H9 (cell line): Measurements from ENCODE around the gene SDK1. TPM values are rescaled to one million over a fixed set of nuclear protein-coding genes. Genes with fewer than 3 reads are reported as not detected.

Source experiments
- DNase-seq: peaks from one replicate; pipeline ENCODE4 v3.0.0-alpha.2; 2017
- H2AFZ ChIP-seq: one replicate; pipeline ENCODE4 v1.6.1; 2013; ENCODE audit warnings: mild to moderate bottlenecking, low read length, control low read depth, moderate library complexity
- H2AK5ac ChIP-seq: 2 replicates; pipeline ENCODE4 v1.6.1; 2013; ENCODE audit warnings: low read length, control low read depth, mixed read lengths; ENCODE audit not compliant: insufficient read length
- H2BK120ac ChIP-seq: one replicate; pipeline ENCODE4 v1.6.1; 2013; ENCODE audit warnings: low read depth, mild to moderate bottlenecking, low read length, control low read depth, inconsistent platforms; ENCODE audit not compliant: poor library complexity, severe bottlenecking
- H2BK12ac ChIP-seq: 2 replicates; pipeline ENCODE4 v1.6.1; 2013; ENCODE audit warnings: low read length, control low read depth, mixed read lengths, low read depth; ENCODE audit not compliant: insufficient read length
- H2BK15ac ChIP-seq: 2 replicates; pipeline ENCODE4 v1.6.1; 2013; ENCODE audit warnings: low read depth, low read length, control low read depth
- H2BK20ac ChIP-seq: one replicate; pipeline ENCODE4 v1.6.1; 2013; ENCODE audit warnings: low read depth, mild to moderate bottlenecking, low read length, control low read depth, inconsistent platforms; ENCODE audit not compliant: poor library complexity, severe bottlenecking
- H2BK5ac ChIP-seq: 2 replicates; pipeline ENCODE4 v1.6.1; 2013; ENCODE audit warnings: low read length, control low read depth, mixed read lengths; ENCODE audit not compliant: insufficient read length
- H3K14ac ChIP-seq: 2 replicates; pipeline ENCODE4 v1.6.1; 2013; ENCODE audit warnings: low read length, control low read depth; ENCODE audit not compliant: insufficient read depth
- H3K18ac ChIP-seq: 2 replicates; pipeline ENCODE4 v1.6.1; 2013; ENCODE audit warnings: low read depth, mild to moderate bottlenecking, mixed read lengths, low read length, control low read depth; ENCODE audit not compliant: insufficient read length
- H3K23ac ChIP-seq: 2 replicates; pipeline ENCODE4 v1.6.1; 2013; ENCODE audit warnings: low read length, control low read depth, mixed read lengths, low read depth; ENCODE audit not compliant: insufficient read length
- H3K23me2 ChIP-seq: 2 replicates; pipeline ENCODE4 v1.6.1; 2013; ENCODE audit warnings: low read depth, mild to moderate bottlenecking, mixed read lengths, low read length, control low read depth; ENCODE audit not compliant: insufficient read length, poor library complexity, severe bottlenecking
- H3K27ac ChIP-seq: 2 replicates; pipeline ENCODE4 v1.5.1; 2013; ENCODE audit warnings: low read length, control low read depth, mixed read lengths, low read depth; ENCODE audit not compliant: insufficient read length
- H3K27me3 ChIP-seq: 2 replicates; pipeline ENCODE4 v1.6.1; 2013; ENCODE audit warnings: low read length, control low read depth, inconsistent platforms; ENCODE audit not compliant: insufficient read depth
- H3K4ac ChIP-seq: 2 replicates; pipeline ENCODE4 v1.6.1; 2013; ENCODE audit warnings: low read depth, mild to moderate bottlenecking, control low read depth, inconsistent platforms, low read length, moderate library complexity
- H3K4me1 ChIP-seq: 2 replicates; pipeline ENCODE4 v1.6.1; 2013; ENCODE audit warnings: low read length, control low read depth, inconsistent platforms; ENCODE audit not compliant: insufficient read depth
- H3K4me2 ChIP-seq: 2 replicates; pipeline ENCODE4 v1.6.1; 2013; ENCODE audit warnings: low read length, control low read depth, mixed read lengths; ENCODE audit not compliant: insufficient read length, insufficient read depth
- H3K56ac ChIP-seq: 2 replicates; pipeline ENCODE4 v1.6.1; 2013; ENCODE audit warnings: low read depth, mild to moderate bottlenecking, mixed read lengths, low read length, control low read depth; ENCODE audit not compliant: insufficient read length
- H3K79me1 ChIP-seq: 2 replicates; pipeline ENCODE4 v1.6.1; 2013; ENCODE audit warnings: low read depth, mild to moderate bottlenecking, moderate library complexity, low read length, control low read depth, inconsistent platforms; ENCODE audit not compliant: insufficient read depth, poor library complexity, severe bottlenecking
- H3K79me2 ChIP-seq: 2 replicates; pipeline ENCODE4 v1.6.1; 2013; ENCODE audit warnings: low read length, control low read depth, inconsistent platforms; ENCODE audit not compliant: insufficient read depth
- H3K9ac ChIP-seq: 2 replicates; pipeline ENCODE4 v1.6.1; 2013; ENCODE audit warnings: low read length, control low read depth, mixed read lengths; ENCODE audit not compliant: insufficient read length; ENCODE audit errors: extremely low read depth
- H3K9me3 ChIP-seq: one replicate; pipeline ENCODE4 v1.6.1; 2013; ENCODE audit warnings: low read depth, low read length, inconsistent platforms; ENCODE audit not compliant: control insufficient read depth
- H3T11ph ChIP-seq: one replicate; pipeline ENCODE4 v1.6.1; 2013; ENCODE audit warnings: mild to moderate bottlenecking, low read length, control low read depth, inconsistent platforms
- H4K20me1 ChIP-seq: one replicate; pipeline ENCODE4 v1.6.1; 2013; ENCODE audit not compliant: control insufficient read depth, insufficient read length, insufficient read depth
- H4K5ac ChIP-seq: 2 replicates; pipeline ENCODE4 v1.6.1; 2013; ENCODE audit warnings: low read depth, mild to moderate bottlenecking, mixed read lengths, low read length, control low read depth; ENCODE audit not compliant: insufficient read length
- H4K8ac ChIP-seq: replicated peaks from 2 replicates; pipeline ENCODE4 v1.6.1; 2013; ENCODE audit warnings: low read length, control low read depth, mixed read lengths, low read depth; ENCODE audit not compliant: insufficient read length
- H4K91ac ChIP-seq: 2 replicates; pipeline ENCODE4 v1.6.1; 2013; ENCODE audit warnings: low read depth, mild to moderate bottlenecking, moderate library complexity, mixed read lengths, low read length, control low read depth; ENCODE audit not compliant: insufficient read length
- H3K27ac Mint-ChIP-seq, 3 experiments: 2 replicates in 2 of 3; 3 replicates in 1 of 3; pipeline ENCODE4 v1.8.0; 2020 to 2021; ENCODE audit warnings: mixed read lengths in 3 of 3, mild to moderate bottlenecking in 1 of 3, moderate library complexity in 1 of 3
- H3K27me3 Mint-ChIP-seq: 2 replicates; pipeline ENCODE4 v1.8.0; 2021; ENCODE audit warnings: low read depth, mild to moderate bottlenecking, moderate library complexity, mixed read lengths
- H3K36me3 Mint-ChIP-seq, 3 experiments: 2 replicates in 2 of 3; 3 replicates in 1 of 3; pipeline ENCODE4 v1.8.0; 2020 to 2021; ENCODE audit warnings: low read depth in 3 of 3, mixed read lengths in 3 of 3; ENCODE audit not compliant: insufficient read depth in 1 of 3
- H3K4me1 Mint-ChIP-seq, 2 experiments: 2 replicates each; pipeline ENCODE4 v1.8.0; 2020; ENCODE audit warnings: mixed read lengths in 2 of 2
- H3K4me3 Mint-ChIP-seq, 2 experiments: 2 replicates in 1 of 2; 3 replicates in 1 of 2; pipeline ENCODE4 v1.8.0; 2020 to 2021; ENCODE audit warnings: mild to moderate bottlenecking in 2 of 2, mixed read lengths in 2 of 2, moderate library complexity in 1 of 2
- H3K9me3 Mint-ChIP-seq, 2 experiments: 2 replicates in 1 of 2; 3 replicates in 1 of 2; pipeline ENCODE4 v1.8.0; 2020; ENCODE audit warnings: mild to moderate bottlenecking in 2 of 2, mixed read lengths in 2 of 2, moderate library complexity in 1 of 2
- WGBS: extraction: QIAGEN DNeasy Blood & Tissue Kit; methylation state at CpG from one replicate; pipeline ENCODE4 v1.1.7; 2013; ENCODE audit warnings: missing lambda C conversion rate, low lambda C conversion rate, mixed read lengths; ENCODE audit not compliant: insufficient read length; ENCODE audit errors: extremely low coverage; 5-methylcytosine and 5-hydroxymethylcytosine counted together
- total RNA-seq: library from RNA; stranded (reverse); gene quantifications from 2 replicates; pipeline ENCODE4 v1.2.1, GENCODE V29; 2021
- TF ChIP-seq, protein P1 (sequence below): fragments of 200-600 bp; sonication (generic); conservative IDR thresholded peaks from 3 replicates; pipeline ENCODE4 v1.8.0; 2021; ENCODE audit warnings: antibody characterized with exemption, mild to moderate bottlenecking

SDK1 gene
- total RNA-seq, 1 experiment from 2014 or later = 8.7 TPM

DNA sequence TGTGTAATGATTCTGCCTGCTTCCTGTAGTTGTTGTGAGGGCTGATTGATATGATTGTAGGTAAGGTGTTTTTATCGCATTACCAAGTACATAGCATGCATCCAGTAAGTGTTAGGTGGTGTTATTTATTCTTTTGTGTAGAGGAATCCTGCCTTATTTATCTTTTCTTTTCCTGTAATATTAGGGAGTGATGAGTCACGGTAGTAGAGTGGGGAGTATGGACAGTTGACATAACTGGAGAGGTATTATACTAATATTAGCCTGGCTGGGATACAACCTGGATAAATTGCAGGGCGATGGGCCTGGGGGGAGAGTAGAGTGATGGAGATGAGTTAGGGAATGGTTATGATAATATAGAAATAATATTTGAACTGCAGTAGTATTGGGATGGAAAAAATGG lies 9.8 kb downstream of the SDK1 start:
- Mint-ChIP-seq H3K4me1 (peaks cover under 1 to 6% of the 10 kb centered on the region in 2 experiments; a peak in 2 of 4 replicates), H3K36me3 (no peaks in the 10 kb centered on the region), H3K27me3 (no peaks in the 10 kb centered on the region), H3K4me3 (no peak overlapping the region), H3K9me3 (no peaks in the 10 kb centered on the region), H3K27ac (no peak overlapping the region)
- Histone ChIP-seq H3K23me2 (no peaks in the 10 kb centered on the region), H3K27me3 (no peaks in the 10 kb centered on the region), H2BK12ac (no peak overlapping the region), H3K79me1 (no peaks in the 10 kb centered on the region), H2AK5ac (no peak overlapping the region), H3K4ac (no peak overlapping the region), H3K27ac (no peak overlapping the region), H3K79me2 (no peaks in the 10 kb centered on the region), H4K91ac (no peak overlapping the region), H4K8ac (no peak overlapping the region), H2AFZ (no peak overlapping the region), H3T11ph (no peak overlapping the region), H2BK5ac (no peak overlapping the region), H3K4me2 (no peak overlapping the region), H3K18ac (no peak overlapping the region), H2BK120ac (no peak overlapping the region), H3K56ac (no peak overlapping the region), H4K20me1 (no peaks in the 10 kb centered on the region), H3K9ac (no peak overlapping the region), H3K4me1 (no peaks in the 10 kb centered on the region), H3K14ac (no peak overlapping the region), H4K5ac (no peak overlapping the region), H2BK15ac (no peak overlapping the region), H2BK20ac (no peak overlapping the region), H3K9me3 (no peaks in the 10 kb centered on the region), H3K23ac (no peak overlapping the region)
- DNase-seq = no peak
- no CpG with 5 or more reads among the region's 3 CpGs for WGBS
- TF ChIP-seq, protein P1, sequence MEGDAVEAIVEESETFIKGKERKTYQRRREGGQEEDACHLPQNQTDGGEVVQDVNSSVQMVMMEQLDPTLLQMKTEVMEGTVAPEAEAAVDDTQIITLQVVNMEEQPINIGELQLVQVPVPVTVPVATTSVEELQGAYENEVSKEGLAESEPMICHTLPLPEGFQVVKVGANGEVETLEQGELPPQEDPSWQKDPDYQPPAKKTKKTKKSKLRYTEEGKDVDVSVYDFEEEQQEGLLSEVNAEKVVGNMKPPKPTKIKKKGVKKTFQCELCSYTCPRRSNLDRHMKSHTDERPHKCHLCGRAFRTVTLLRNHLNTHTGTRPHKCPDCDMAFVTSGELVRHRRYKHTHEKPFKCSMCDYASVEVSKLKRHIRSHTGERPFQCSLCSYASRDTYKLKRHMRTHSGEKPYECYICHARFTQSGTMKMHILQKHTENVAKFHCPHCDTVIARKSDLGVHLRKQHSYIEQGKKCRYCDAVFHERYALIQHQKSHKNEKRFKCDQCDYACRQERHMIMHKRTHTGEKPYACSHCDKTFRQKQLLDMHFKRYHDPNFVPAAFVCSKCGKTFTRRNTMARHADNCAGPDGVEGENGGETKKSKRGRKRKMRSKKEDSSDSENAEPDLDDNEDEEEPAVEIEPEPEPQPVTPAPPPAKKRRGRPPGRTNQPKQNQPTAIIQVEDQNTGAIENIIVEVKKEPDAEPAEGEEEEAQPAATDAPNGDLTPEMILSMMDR = no peak
